ENCODE data around the gene IFNA8.
A peak's percentile ranks its signal among the peaks of the same experiment; 100 is the strongest.

IFNA8 gene

DNA sequence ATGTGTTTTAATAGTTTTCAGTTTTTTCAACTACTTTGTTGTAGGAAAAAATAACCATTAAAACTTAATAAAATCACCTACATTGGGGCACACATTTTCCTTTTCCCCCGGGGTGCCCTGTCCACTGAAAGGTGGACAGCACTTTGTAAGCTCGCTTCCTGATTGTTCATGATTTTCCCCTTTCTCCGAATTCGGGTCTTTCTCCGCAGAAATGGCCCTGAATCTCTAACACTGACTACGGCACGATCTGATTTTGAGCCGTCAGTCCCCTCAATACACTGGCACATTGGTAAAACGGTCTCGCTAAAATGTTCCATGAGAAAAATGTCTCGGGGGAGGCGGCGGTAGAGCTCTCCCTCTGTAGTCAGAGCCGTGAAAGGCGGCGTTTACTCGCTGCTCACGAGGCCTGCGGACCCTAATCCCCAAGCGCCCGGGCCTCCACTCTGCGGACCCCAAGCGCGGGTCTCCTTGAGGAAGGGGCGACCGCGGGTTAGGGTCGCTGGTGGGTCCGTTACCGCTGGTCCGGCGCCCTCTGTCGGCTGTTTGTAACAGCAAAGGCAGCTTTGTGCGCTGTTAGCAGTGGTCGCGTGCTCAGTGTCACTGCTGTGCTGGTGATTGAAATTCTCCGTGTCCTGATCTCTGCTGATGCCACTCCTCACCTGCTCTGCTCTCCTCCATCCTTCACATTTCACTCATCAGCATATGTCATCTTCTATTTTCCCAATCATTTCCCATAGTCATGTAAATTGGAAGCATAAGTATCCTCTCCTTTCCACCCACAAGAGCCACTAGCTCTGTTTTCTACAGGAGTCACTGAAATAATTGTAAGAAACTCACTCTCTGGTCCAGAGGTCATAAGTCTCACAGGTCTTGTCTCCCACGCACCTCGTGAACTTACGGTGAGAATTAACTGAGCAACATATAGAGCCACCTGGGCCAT, 12.9 kb upstream of the IFNA8 start:
- Histone ChIP-seq H3K27me3 (ENCODE audit: low read depth, low read length) (peaks cover 78% of the 10 kb centered on the region), H3K27ac (ENCODE audit: low read length) (no peak overlapping the region), H3K9ac (ENCODE audit: low read length) (no peak overlapping the region), H4K20me1 (ENCODE audit: insufficient read depth, low read length) (peaks cover 19% of the 10 kb centered on the region), H3K4me2 (ENCODE audit: low read length) (no peak overlapping the region), H2AFZ (ENCODE audit: low read depth, low read length) (no peak overlapping the region), H3K36me3 (replicated peaks; ENCODE audit: low read depth, low read length) (no peaks in the 10 kb centered on the region), H3K4me3 (ENCODE audit: low read length) (no peak overlapping the region), H3K9me3 (ENCODE audit: insufficient read depth, low read length) (no peaks in the 10 kb centered on the region), H3K79me2 (ENCODE audit: low read length) (no peaks in the 10 kb centered on the region), H3K4me1 (ENCODE audit: low read length) (peaks cover 7% of the 10 kb centered on the region)
- TF ChIP-seq CTCF (IDR thresholded peaks at IDR 0.05; ENCODE audit: low read depth, low read length), result peak; percentile 64
- no peak for TF ChIP-seq EZH2phosphoT487 (IDR thresholded peaks at IDR 0.05; ENCODE audit: low read depth)

DNA sequence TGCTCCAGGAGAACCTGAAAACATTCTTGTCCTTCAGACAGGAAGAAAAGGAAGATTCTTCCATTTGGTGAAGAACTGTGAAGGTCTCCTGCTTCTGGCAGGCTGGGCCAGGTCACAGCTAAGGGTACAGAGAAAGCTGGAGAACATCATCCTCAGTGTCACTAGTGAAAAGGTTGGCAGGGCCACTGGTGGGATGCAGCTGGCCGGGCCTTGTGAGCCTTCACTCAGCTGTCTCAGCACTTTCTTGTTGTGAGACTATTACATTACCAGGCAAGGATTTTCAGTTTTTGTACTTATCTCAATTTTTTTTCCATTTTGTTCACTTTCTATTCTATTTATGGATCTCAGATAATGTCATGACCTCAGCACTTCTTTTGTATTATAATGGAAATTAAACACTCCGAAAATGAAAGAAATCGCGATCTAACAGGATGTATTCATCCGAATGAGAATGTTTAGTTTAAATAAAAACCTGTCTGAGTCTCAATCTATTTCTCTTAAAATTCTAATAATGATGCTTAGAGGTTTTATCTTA, 9.9 kb upstream of the IFNA8 start:
- H3K79me2 ChIP-seq (ENCODE audit: low read length), result no peaks in the 10 kb centered on the region
- H3K27ac ChIP-seq (ENCODE audit: low read length), result no peak overlapping the region
- no peak overlapping the region for H2AFZ ChIP-seq (ENCODE audit: low read depth, low read length)
- H3K4me2 ChIP-seq (ENCODE audit: low read length), result no peak overlapping the region
- no peak for TF ChIP-seq CTCF (IDR thresholded peaks at IDR 0.05; ENCODE audit: low read depth, low read length)
- TF ChIP-seq EZH2phosphoT487 (IDR thresholded peaks at IDR 0.05; ENCODE audit: low read depth), result no peak
- peaks cover 77% of the 10 kb centered on the region for H3K27me3 ChIP-seq (ENCODE audit: low read depth, low read length)
- H4K20me1 ChIP-seq (ENCODE audit: insufficient read depth, low read length), result 0 out of 2 replicates have a peak, but pooled peaks cover 12% of the 10 kb centered on the region
- H3K36me3 ChIP-seq (replicated peaks; ENCODE audit: low read depth, low read length), result no peaks in the 10 kb centered on the region
- no peak overlapping the region for H3K9ac ChIP-seq (ENCODE audit: low read length)
- H3K4me3 ChIP-seq (ENCODE audit: low read length), result no peak overlapping the region
- peaks cover 7% of the 10 kb centered on the region for H3K4me1 ChIP-seq (ENCODE audit: low read length)
- no peaks in the 10 kb centered on the region for H3K9me3 ChIP-seq (ENCODE audit: insufficient read depth, low read length)

DNA sequence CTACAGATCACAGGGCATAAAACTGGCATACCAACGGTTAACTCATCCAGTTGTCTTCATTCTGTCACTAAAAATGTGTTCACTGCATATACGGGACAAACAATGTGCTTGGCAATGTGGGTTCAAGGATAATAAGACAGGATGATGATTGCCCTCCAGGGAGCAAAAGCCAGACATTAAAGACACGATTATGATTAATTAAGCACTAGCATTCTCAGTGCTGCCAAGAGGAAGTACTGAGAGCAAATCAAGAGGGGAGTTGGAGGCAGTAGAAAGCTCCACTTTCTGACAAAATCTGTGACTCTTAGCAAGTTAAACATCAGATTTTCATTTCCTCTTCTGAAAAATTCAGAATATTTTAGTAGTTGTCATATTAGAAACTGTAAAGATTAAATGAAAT, 9.0 kb upstream of the IFNA8 start:
- no peak overlapping the region for H3K4me3 ChIP-seq (ENCODE audit: low read length)
- no peaks in the 10 kb centered on the region for H3K79me2 ChIP-seq (ENCODE audit: low read length)
- H2AFZ ChIP-seq (ENCODE audit: low read depth, low read length), result no peak overlapping the region
- 0 out of 2 replicates have a peak overlapping the region, but pooled peaks have one; percentile 7 for H3K4me2 ChIP-seq (ENCODE audit: low read length)
- no peak overlapping the region for H3K9ac ChIP-seq (ENCODE audit: low read length)
- no peak for TF ChIP-seq EZH2phosphoT487 (IDR thresholded peaks at IDR 0.05; ENCODE audit: low read depth)
- H3K27ac ChIP-seq (ENCODE audit: low read length), result no peak overlapping the region
- H3K9me3 ChIP-seq (ENCODE audit: insufficient read depth, low read length), result no peaks in the 10 kb centered on the region
- peaks cover 80% of the 10 kb centered on the region for H3K27me3 ChIP-seq (ENCODE audit: low read depth, low read length)
- peaks cover 7% of the 10 kb centered on the region for H3K4me1 ChIP-seq (ENCODE audit: low read length)
- 0 out of 2 replicates have a peak, but pooled peaks cover 12% of the 10 kb centered on the region for H4K20me1 ChIP-seq (ENCODE audit: insufficient read depth, low read length)
- H3K36me3 ChIP-seq (replicated peaks; ENCODE audit: low read depth, low read length), result no peaks in the 10 kb centered on the region

- Histone ChIP-seq H3K4me1 (ENCODE audit: low read length) (peaks cover 7% of the 10 kb centered on the region), H3K9ac (ENCODE audit: low read length) (no peak overlapping the region), H4K20me1 (ENCODE audit: insufficient read depth, low read length) (peaks cover 12% of the 10 kb centered on the region; the same call in 1 of the 2 replicates), H3K9me3 (ENCODE audit: insufficient read depth, low read length) (no peaks in the 10 kb centered on the region), H3K27me3 (ENCODE audit: low read depth, low read length) (peaks cover 80% of the 10 kb centered on the region), H3K79me2 (ENCODE audit: low read length) (no peaks in the 10 kb centered on the region), H3K36me3 (replicated peaks; ENCODE audit: low read depth, low read length) (no peaks in the 10 kb centered on the region), H3K4me2 (ENCODE audit: low read length) (no peak overlapping the region), H2AFZ (ENCODE audit: low read depth, low read length) (no peak overlapping the region), H3K27ac (ENCODE audit: low read length) (no peak overlapping the region), H3K4me3 (ENCODE audit: low read length) (no peak overlapping the region)
- TF ChIP-seq EZH2phosphoT487 (IDR thresholded peaks at IDR 0.05; ENCODE audit: low read depth) (no peak), CTCF (IDR thresholded peaks at IDR 0.05; ENCODE audit: low read depth, low read length) (no peak)
Measured at GRCh38 chr9:21402386-21403251, 6.3 kb upstream of the IFNA8 start.

Data from OCI-LY3 (cell line).